ENCODE data around the gene ASPG. TPM values are rescaled to one million over a fixed set of nuclear protein-coding genes. Genes with fewer than 3 reads are reported as not detected.
"Not testable (repeated sequence)": the region's sequence is repeated elsewhere in the genome, so short reads cannot be mapped to it uniquely, and the experiment has no call there.

Gene ASPG
- total RNA-seq, 1 donor from 2014 or later, result not detected

GRCh38 chr14:104151566-104152245 is 66.2 kb downstream of the ASPG start:
- Mint-ChIP-seq H3K4me3 (no peak overlapping the region), H3K27ac (no peak overlapping the region), H3K36me3 (no peaks in the 10 kb centered on the region), H3K9me3 (no peaks in the 10 kb centered on the region), H3K27me3 (no peaks in the 10 kb centered on the region), H3K4me1 (ENCODE audit: unreplicated experiment) (peaks cover 18% of the 10 kb centered on the region)
- TF ChIP-seq CTCF (conservative IDR thresholded peaks at IDR 0.05), result no peak
- no peak for DNase-seq (ENCODE audit: extremely low spot score, unreplicated experiment)

GRCh38 chr14:104152246-104152575 is 66.7 kb downstream of the ASPG start:
- no peak for TF ChIP-seq CTCF (conservative IDR thresholded peaks at IDR 0.05)
- Mint-ChIP-seq H3K36me3 (no peaks in the 10 kb centered on the region), H3K27ac (no peak overlapping the region), H3K4me3 (no peak overlapping the region), H3K4me1 (ENCODE audit: unreplicated experiment) (peaks cover 18% of the 10 kb centered on the region), H3K27me3 (no peaks in the 10 kb centered on the region), H3K9me3 (no peaks in the 10 kb centered on the region)
- DNase-seq (ENCODE audit: extremely low spot score, unreplicated experiment), result no peak

GRCh38 chr14:104152686-104153393 is 67.3 kb downstream of the ASPG start:
- no peaks in the 10 kb centered on the region for H3K27me3 Mint-ChIP-seq
- no peaks in the 10 kb centered on the region for H3K9me3 Mint-ChIP-seq
- H3K4me1 Mint-ChIP-seq (ENCODE audit: unreplicated experiment), result peaks cover 15% of the 10 kb centered on the region
- H3K36me3 Mint-ChIP-seq, result no peaks in the 10 kb centered on the region
- H3K4me3 Mint-ChIP-seq, result no peak overlapping the region
- TF ChIP-seq CTCF (conservative IDR thresholded peaks at IDR 0.05), result no peak
- DNase-seq (ENCODE audit: extremely low spot score, unreplicated experiment), result no peak
- H3K27ac Mint-ChIP-seq, result no peak overlapping the region

- H3K4me1 Mint-ChIP-seq (ENCODE audit: unreplicated experiment); H3K36me3 Mint-ChIP-seq; H3K27me3 Mint-ChIP-seq; H3K9me3 Mint-ChIP-seq; DNase-seq (ENCODE audit: extremely low spot score, unreplicated experiment); H3K27ac Mint-ChIP-seq; H3K4me3 Mint-ChIP-seq: not testable (repeated sequence)
These were observed 67.9 kb downstream of the ASPG start for GRCh38 chr14:104153394-104153755.

GRCh38 chr14:104154246-104154645 is 68.7 kb downstream of the ASPG start:
- H3K4me3 Mint-ChIP-seq, result peak overlapping the region; percentile 28
- H3K27me3 Mint-ChIP-seq, result no peaks in the 10 kb centered on the region
- no peak for TF ChIP-seq CTCF (conservative IDR thresholded peaks at IDR 0.05)
- no peaks in the 10 kb centered on the region for H3K36me3 Mint-ChIP-seq
- DNase-seq (ENCODE audit: extremely low spot score, unreplicated experiment), result no peak
- peak overlapping the region; percentile 31 for H3K27ac Mint-ChIP-seq
- no peaks in the 10 kb centered on the region for H3K9me3 Mint-ChIP-seq
- peaks cover 9% of the 10 kb centered on the region for H3K4me1 Mint-ChIP-seq (ENCODE audit: unreplicated experiment)

GRCh38 chr14:104155513-104155912 is 70.0 kb downstream of the ASPG start:
- Mint-ChIP-seq H3K27me3 (no peaks in the 10 kb centered on the region), H3K4me3 (no peak overlapping the region), H3K9me3 (no peaks in the 10 kb centered on the region), H3K4me1 (ENCODE audit: unreplicated experiment) (peaks cover 9% of the 10 kb centered on the region), H3K36me3 (no peaks in the 10 kb centered on the region), H3K27ac (no peak overlapping the region)
- no peak for TF ChIP-seq CTCF (conservative IDR thresholded peaks at IDR 0.05)
- DNase-seq (ENCODE audit: extremely low spot score, unreplicated experiment), result no peak
